HL-60 (cell line): ENCODE data around the gene ZNF664.

Experiments
- DNase-seq, 2 experiments: peaks; one replicate each; pipeline ENCODE4 v3.0.0-alpha.2; 2010 to 2020; ENCODE audit warnings: low read depth in 1 of 2, low spot score in 1 of 2
- H3K27ac ChIP-seq: fragments of 250-450 bp; sonication (Bioruptor Pico); replicated peaks from 2 replicates; pipeline ENCODE4 v1.5.1; 2020; ENCODE audit warnings: mild to moderate bottlenecking, moderate library complexity
- H3K27me3 ChIP-seq: fragments of 250-450 bp; sonication (Bioruptor Pico); 2 replicates; pipeline ENCODE4 v1.5.1; 2021; ENCODE audit warnings: mild to moderate bottlenecking, moderate library complexity; ENCODE audit not compliant: insufficient read depth, poor library complexity, severe bottlenecking
- H3K4me3 ChIP-seq: replicated peaks from 2 replicates; pipeline ENCODE4 v1.5.1; 2011; ENCODE audit warnings: mild to moderate bottlenecking, control low read depth, low read length; ENCODE audit not compliant: insufficient read depth
- GABPA ChIP-seq: IDR thresholded peaks from 2 replicates; pipeline ENCODE4 v1.6.1; 2012; ENCODE audit warnings: low read depth
- POLR2AphosphoS5 ChIP-seq: IDR thresholded peaks from 2 replicates; pipeline ENCODE4 v1.6.1; 2012; ENCODE audit warnings: low read depth
- SPI1 ChIP-seq: IDR thresholded peaks from 2 replicates; pipeline ENCODE4 v1.6.1; 2012; ENCODE audit warnings: low read depth, mild to moderate bottlenecking, borderline replicate concordance
- TF ChIP-seq, protein P1 (sequence below): IDR thresholded peaks from one replicate; pipeline ENCODE4 v1.5.1; 2011; ENCODE audit warnings: low read length, control low read depth, inconsistent platforms; ENCODE audit not compliant: insufficient read depth
- TF ChIP-seq, protein P2 (sequence below): IDR thresholded peaks from 2 replicates; pipeline ENCODE4 v1.6.1; 2012; ENCODE audit warnings: low read depth; ENCODE audit not compliant: insufficient replicate concordance

The ZNF664 gene

DNA sequence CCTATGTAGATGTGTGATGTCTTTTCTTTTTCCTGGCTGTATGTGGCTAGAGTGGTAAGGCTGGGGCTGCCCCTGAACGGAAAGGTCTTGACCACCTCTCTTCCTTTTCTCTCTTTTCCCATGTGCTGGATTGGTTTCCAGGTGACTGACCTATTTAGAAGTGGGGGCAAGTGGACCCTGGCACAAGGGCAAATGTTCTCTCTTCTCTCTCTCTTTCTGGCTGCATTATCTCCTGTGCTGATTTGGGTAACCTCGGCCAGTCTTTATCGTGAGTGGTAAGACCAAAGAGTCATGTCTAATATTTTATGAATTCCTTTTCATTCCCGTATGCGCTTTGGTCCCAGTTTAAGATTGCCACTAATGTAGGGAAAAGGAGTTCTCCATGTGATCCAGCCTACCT lies 16.2 kb downstream of the ZNF664 start:
- no peak overlapping the region for H3K4me3 ChIP-seq
- no peaks in the 10 kb centered on the region for H3K27me3 ChIP-seq
- DNase-seq: no peak
- no peak for TF ChIP-seq POLR2AphosphoS5
- no peak for TF ChIP-seq GABPA
- no peak for TF ChIP-seq SPI1
- TF ChIP-seq, protein P1, sequence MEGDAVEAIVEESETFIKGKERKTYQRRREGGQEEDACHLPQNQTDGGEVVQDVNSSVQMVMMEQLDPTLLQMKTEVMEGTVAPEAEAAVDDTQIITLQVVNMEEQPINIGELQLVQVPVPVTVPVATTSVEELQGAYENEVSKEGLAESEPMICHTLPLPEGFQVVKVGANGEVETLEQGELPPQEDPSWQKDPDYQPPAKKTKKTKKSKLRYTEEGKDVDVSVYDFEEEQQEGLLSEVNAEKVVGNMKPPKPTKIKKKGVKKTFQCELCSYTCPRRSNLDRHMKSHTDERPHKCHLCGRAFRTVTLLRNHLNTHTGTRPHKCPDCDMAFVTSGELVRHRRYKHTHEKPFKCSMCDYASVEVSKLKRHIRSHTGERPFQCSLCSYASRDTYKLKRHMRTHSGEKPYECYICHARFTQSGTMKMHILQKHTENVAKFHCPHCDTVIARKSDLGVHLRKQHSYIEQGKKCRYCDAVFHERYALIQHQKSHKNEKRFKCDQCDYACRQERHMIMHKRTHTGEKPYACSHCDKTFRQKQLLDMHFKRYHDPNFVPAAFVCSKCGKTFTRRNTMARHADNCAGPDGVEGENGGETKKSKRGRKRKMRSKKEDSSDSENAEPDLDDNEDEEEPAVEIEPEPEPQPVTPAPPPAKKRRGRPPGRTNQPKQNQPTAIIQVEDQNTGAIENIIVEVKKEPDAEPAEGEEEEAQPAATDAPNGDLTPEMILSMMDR: no peak
- TF ChIP-seq, protein P2, sequence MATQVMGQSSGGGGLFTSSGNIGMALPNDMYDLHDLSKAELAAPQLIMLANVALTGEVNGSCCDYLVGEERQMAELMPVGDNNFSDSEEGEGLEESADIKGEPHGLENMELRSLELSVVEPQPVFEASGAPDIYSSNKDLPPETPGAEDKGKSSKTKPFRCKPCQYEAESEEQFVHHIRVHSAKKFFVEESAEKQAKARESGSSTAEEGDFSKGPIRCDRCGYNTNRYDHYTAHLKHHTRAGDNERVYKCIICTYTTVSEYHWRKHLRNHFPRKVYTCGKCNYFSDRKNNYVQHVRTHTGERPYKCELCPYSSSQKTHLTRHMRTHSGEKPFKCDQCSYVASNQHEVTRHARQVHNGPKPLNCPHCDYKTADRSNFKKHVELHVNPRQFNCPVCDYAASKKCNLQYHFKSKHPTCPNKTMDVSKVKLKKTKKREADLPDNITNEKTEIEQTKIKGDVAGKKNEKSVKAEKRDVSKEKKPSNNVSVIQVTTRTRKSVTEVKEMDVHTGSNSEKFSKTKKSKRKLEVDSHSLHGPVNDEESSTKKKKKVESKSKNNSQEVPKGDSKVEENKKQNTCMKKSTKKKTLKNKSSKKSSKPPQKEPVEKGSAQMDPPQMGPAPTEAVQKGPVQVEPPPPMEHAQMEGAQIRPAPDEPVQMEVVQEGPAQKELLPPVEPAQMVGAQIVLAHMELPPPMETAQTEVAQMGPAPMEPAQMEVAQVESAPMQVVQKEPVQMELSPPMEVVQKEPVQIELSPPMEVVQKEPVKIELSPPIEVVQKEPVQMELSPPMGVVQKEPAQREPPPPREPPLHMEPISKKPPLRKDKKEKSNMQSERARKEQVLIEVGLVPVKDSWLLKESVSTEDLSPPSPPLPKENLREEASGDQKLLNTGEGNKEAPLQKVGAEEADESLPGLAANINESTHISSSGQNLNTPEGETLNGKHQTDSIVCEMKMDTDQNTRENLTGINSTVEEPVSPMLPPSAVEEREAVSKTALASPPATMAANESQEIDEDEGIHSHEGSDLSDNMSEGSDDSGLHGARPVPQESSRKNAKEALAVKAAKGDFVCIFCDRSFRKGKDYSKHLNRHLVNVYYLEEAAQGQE: no peak
- H3K27ac ChIP-seq: no peak overlapping the region

DNA sequence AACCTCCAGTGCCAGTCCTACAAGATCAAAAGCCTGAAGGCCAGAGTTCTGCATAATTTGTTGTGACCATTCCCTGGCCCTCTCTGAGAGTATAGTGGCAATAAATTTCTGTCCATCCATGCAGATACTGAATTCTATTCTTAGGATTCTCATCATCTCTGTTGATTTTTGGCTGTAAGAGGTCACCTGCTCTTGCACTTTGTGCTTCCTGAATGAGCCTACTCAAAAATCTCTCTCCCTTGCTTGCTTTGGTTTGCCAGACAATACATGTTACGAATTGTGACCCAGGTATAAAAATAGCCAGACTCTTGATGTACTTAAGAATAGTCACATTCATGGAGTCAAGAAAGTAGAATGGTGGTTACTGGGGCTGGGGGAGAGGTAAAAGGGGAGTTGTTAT lies 16.7 kb downstream of the ZNF664 start:
- TF ChIP-seq, protein P1: no peak
- TF ChIP-seq, protein P2: no peak
- TF ChIP-seq POLR2AphosphoS5 (no peak), SPI1 (no peak), GABPA (no peak)
- Histone ChIP-seq H3K4me3 (no peak overlapping the region), H3K27me3 (no peaks in the 10 kb centered on the region), H3K27ac (no peak overlapping the region)
- no peak for DNase-seq

DNA sequence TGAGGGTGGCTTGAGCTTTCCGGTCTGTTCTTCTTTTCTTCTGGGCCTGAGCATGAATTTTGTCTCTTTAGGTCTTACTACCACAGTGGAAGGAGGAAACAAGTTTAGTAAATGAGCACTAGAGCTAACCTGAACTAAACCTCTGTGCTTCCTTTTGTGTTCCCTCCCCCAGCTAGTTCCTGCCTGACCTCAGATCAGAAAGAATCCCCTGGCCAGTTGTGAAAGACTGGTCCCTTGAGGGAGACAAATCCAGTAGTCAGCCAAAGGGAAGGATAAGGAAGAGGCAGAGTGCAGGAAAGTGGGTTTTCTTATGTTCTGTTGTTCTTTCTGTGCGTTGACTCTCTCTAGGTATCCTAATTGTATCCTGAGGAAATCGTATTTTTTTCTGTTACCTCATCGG lies 17.5 kb downstream of the ZNF664 start:
- Histone ChIP-seq H3K4me3 (no peak overlapping the region), H3K27ac (no peak overlapping the region), H3K27me3 (no peaks in the 10 kb centered on the region)
- DNase-seq: peak in 1 of 2 experiments; percentile 25
- TF ChIP-seq, protein P2: no peak
- TF ChIP-seq SPI1 (no peak), POLR2AphosphoS5 (no peak), GABPA (no peak)
- TF ChIP-seq, protein P1: no peak
